ENCODE data around the gene PPA1. TPM values are rescaled to one million over a fixed set of nuclear protein-coding genes. Genes with fewer than 3 reads are reported as not detected.

The PPA1 gene
- total RNA-seq, 1 experiment from 2014 or later: 293 TPM

DNA sequence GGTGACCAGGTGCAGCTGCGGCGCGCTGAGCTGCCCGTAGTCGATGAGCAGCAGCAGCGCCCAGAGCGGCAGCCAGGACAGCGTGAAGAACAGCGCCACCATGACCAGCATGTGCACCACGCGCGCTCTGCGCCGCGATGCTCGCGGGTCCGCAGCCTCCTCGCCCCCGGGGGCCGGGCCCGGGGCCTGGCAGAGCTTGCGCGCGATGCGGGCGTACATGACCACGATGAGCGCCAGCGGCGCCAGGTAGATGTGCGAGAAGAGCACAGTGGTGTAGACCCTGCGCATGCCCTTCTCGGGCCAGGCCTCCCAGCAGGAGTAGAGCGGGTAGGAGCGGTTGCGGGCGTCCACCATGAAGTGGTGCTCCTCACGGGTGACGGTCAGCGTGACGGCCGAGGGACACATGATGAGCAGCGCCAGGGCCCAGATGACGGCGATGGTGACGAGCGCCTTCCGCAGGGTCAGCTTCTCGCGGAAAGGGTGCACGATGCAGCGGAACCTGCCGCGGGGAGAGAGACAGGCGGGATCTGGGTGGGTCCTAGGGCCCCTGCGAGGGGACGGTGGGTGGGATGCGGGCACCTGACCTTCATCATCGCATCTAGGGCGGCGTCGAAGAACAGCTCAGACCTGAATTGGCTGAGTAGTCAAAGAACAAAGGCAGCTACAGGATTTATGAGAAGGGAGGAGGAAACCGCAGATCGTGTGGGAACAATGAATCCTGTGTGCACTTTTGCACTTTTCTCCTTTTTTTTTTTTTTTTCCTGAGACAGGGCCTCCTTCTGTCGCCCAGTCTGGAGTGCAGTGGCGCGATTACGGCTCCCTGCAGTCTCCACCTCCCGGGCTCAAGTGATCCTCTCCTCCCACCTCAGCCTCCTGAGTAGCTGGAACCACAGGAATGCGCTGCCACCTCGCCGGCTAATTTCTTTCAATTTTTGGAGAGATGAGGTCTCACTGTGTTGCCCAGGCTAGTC lies 22.4 kb upstream of the PPA1 start:
- DNase-seq (ENCODE audit: unreplicated experiment): peak; percentile 14
- peaks cover 13% of the 10 kb centered on the region for H3K4me1 Mint-ChIP-seq (ENCODE audit: insufficient read depth, unreplicated experiment)
- ChIA-PET POLR2A (interaction anchor here (1.6 to 1.8 kb wide), 2 partner anchors 12 to 23 kb away, joined by 6 to 8 read pairs; partner anchors contain the start of gene PPA1), CTCF (interaction anchor here (0.6 to 1.0 kb wide), 2 partner anchors 68 to 181 kb away, joined by 3 to 5 read pairs; no protein-coding TSS in a partner anchor)
- H3K4me3 Mint-ChIP-seq (ENCODE audit: unreplicated experiment): no peak overlapping the region
- BruUV-seq (replicated peaks): no TSS peak
- no peaks in the 10 kb centered on the region for H3K27me3 Mint-ChIP-seq (ENCODE audit: insufficient read depth, unreplicated experiment)
- TF ChIP-seq, protein P1, sequence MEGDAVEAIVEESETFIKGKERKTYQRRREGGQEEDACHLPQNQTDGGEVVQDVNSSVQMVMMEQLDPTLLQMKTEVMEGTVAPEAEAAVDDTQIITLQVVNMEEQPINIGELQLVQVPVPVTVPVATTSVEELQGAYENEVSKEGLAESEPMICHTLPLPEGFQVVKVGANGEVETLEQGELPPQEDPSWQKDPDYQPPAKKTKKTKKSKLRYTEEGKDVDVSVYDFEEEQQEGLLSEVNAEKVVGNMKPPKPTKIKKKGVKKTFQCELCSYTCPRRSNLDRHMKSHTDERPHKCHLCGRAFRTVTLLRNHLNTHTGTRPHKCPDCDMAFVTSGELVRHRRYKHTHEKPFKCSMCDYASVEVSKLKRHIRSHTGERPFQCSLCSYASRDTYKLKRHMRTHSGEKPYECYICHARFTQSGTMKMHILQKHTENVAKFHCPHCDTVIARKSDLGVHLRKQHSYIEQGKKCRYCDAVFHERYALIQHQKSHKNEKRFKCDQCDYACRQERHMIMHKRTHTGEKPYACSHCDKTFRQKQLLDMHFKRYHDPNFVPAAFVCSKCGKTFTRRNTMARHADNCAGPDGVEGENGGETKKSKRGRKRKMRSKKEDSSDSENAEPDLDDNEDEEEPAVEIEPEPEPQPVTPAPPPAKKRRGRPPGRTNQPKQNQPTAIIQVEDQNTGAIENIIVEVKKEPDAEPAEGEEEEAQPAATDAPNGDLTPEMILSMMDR (IDR thresholded peaks at IDR 0.05; ENCODE audit: unreplicated experiment): no peak
- intact Hi-C loops (cut with micrococcal nuclease): no loop called here
- H3K36me3 Mint-ChIP-seq (ENCODE audit: insufficient read depth, unreplicated experiment): no peaks in the 10 kb centered on the region
- no peak overlapping the region for H3K27ac Mint-ChIP-seq (ENCODE audit: low read depth, unreplicated experiment)
- H3K9me3 Mint-ChIP-seq (ENCODE audit: unreplicated experiment): no peaks in the 10 kb centered on the region

DNA sequence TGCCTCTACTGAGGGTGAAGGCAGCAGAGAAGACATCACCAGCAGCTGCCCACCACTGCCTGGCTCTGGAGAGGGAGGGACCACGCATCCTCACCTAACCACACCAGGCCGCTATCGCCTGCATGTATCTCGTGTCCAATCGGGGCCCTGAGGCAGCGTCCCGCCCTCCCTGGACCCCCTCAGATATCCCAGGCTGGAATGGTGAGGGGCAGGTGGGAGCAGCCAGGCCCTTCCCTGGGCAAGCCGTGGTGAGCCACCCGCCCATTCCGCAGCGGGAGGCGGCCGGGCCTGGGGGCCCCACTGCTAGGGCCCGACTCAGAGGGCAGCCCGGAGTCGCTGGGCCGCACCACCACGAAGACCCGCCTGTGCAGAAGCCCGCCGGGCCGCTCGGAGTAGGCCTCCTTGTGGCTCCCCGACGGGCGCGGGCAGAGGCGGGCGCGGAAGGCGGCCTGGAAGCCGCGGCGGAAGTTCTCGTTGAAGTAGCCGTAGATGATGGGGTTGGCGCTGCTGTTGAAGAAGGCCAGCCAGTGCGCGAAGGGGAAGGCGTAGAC lies 21.6 kb upstream of the PPA1 start:
- ChIA-PET POLR2A (interaction anchor here (0.6 kb wide), 1 partner anchor 97 kb away, joined by 4 read pairs; no protein-coding TSS in a partner anchor), CTCF (no interaction called here)
- H3K27me3 Mint-ChIP-seq (ENCODE audit: insufficient read depth, unreplicated experiment): no peaks in the 10 kb centered on the region
- no peaks in the 10 kb centered on the region for H3K36me3 Mint-ChIP-seq (ENCODE audit: insufficient read depth, unreplicated experiment)
- no peak for DNase-seq (ENCODE audit: unreplicated experiment)
- H3K4me3 Mint-ChIP-seq (ENCODE audit: unreplicated experiment): no peak overlapping the region
- intact Hi-C loops (cut with micrococcal nuclease): no loop called here
- BruUV-seq (replicated peaks): no TSS peak
- H3K27ac Mint-ChIP-seq (ENCODE audit: low read depth, unreplicated experiment): no peak overlapping the region
- H3K4me1 Mint-ChIP-seq (ENCODE audit: insufficient read depth, unreplicated experiment): peaks cover 13% of the 10 kb centered on the region
- no peaks in the 10 kb centered on the region for H3K9me3 Mint-ChIP-seq (ENCODE audit: unreplicated experiment)
- TF ChIP-seq, protein P1 (IDR thresholded peaks at IDR 0.05; ENCODE audit: unreplicated experiment): no peak

DNA sequence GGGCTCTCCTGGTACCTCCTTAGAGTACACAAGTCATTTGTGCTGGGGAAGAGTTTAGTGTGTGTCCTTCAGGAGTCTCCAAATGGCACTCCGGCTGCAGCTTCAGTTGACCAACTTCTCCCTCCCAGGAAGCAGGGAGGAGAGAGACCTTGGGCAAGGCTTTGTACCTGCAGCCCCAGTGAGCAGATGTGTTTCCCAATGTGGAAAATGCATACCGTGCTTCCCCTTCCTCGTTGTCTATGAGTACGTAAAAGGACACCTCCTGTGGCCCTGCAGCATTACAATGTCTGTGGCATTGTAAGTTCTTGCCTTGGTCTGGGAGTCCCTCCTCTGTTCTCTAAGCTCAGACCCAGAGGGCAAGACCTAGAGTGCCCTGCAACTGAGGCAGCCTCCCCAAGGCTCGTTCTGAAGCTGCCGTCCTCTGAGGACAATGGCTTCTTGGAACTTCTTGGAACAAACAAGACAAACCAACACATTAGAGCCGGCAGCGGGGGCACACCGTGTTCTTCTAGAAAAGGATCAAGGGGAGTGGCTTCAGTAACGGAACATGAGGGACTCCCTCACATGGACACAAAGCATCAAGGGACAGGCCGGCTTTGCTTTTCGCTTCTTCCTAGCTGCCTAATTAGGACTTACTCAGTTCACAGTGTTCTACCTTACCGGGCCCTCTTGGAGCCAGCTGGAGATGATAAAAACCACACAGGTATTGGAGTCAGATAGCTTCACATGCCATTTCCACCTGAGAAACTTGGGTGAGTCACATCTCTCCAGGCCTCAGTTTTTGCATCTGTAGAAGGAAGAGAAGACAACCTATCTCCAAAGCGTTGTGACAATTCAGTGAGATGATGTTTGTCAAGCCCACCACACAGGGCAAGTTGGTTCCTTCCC lies 20.9 kb upstream of the PPA1 start:
- CTCF ChIA-PET: interaction anchor here (1.0 kb wide), 1 partner anchor 133 kb away, joined by 4 read pairs; no protein-coding TSS in a partner anchor
- no peak for DNase-seq (ENCODE audit: unreplicated experiment)
- no peaks in the 10 kb centered on the region for H3K27me3 Mint-ChIP-seq (ENCODE audit: insufficient read depth, unreplicated experiment)
- POLR2A ChIA-PET: interaction anchor here (0.5 to 0.6 kb wide), 2 partner anchors 98 to 110 kb away, joined by 3 to 4 read pairs; no protein-coding TSS in a partner anchor
- H3K9me3 Mint-ChIP-seq (ENCODE audit: unreplicated experiment): no peaks in the 10 kb centered on the region
- intact Hi-C loops (cut with micrococcal nuclease): no loop called here
- H3K4me3 Mint-ChIP-seq (ENCODE audit: unreplicated experiment): no peak overlapping the region
- no peaks in the 10 kb centered on the region for H3K36me3 Mint-ChIP-seq (ENCODE audit: insufficient read depth, unreplicated experiment)
- no peak overlapping the region for H3K27ac Mint-ChIP-seq (ENCODE audit: low read depth, unreplicated experiment)
- TF ChIP-seq, protein P1 (IDR thresholded peaks at IDR 0.05; ENCODE audit: unreplicated experiment): no peak
- peaks cover 13% of the 10 kb centered on the region for H3K4me1 Mint-ChIP-seq (ENCODE audit: insufficient read depth, unreplicated experiment)
- no TSS peak for BruUV-seq (replicated peaks)
